ENCODE data around the gene OPCML. TPM values are rescaled to one million over a fixed set of nuclear protein-coding genes. Genes with fewer than 3 reads are reported as not detected.

Gene OPCML
- total and polyA plus RNA-seq, 2 experiments from 2014 or later: 1.2 to 4.4 TPM

- no peak for ATAC-seq
- H3K27me3 Mint-ChIP-seq (ENCODE audit: insufficient read depth, low read depth, poor library complexity): peaks cover 2% of the 10 kb centered on the region
Measured at GRCh38 chr11:133385781-133386180, 146.5 kb downstream of the OPCML start.

More at GRCh38 chr11:133385781-133386180, 146.5 kb downstream of the OPCML start:
- Histone ChIP-seq H3K9me2 (ENCODE audit: insufficient read depth) (no peaks in the 10 kb centered on the region), H3K4me3 (no peak overlapping the region), H4K20me1 (replicated peaks; ENCODE audit: insufficient read depth) (no peaks in the 10 kb centered on the region), H3K27ac (ENCODE audit: low read depth) (no peak overlapping the region), H3K79me2 (replicated peaks; ENCODE audit: insufficient read depth) (no peaks in the 10 kb centered on the region), H3K36me3 (ENCODE audit: insufficient read depth) (no peaks in the 10 kb centered on the region), H3K4me2 (peak overlapping the region; percentile 53), H3F3A (replicated peaks; ENCODE audit: low read depth) (no peaks in the 10 kb centered on the region), H2AFZ (no peak overlapping the region), H3K27me3 (ENCODE audit: insufficient read depth) (no peaks in the 10 kb centered on the region), H3K4me1 (ENCODE audit: insufficient read depth) (peaks cover 17% of the 10 kb centered on the region)
- DNase-seq (ENCODE audit: low spot score): no peak
- TF ChIP-seq, protein P1, sequence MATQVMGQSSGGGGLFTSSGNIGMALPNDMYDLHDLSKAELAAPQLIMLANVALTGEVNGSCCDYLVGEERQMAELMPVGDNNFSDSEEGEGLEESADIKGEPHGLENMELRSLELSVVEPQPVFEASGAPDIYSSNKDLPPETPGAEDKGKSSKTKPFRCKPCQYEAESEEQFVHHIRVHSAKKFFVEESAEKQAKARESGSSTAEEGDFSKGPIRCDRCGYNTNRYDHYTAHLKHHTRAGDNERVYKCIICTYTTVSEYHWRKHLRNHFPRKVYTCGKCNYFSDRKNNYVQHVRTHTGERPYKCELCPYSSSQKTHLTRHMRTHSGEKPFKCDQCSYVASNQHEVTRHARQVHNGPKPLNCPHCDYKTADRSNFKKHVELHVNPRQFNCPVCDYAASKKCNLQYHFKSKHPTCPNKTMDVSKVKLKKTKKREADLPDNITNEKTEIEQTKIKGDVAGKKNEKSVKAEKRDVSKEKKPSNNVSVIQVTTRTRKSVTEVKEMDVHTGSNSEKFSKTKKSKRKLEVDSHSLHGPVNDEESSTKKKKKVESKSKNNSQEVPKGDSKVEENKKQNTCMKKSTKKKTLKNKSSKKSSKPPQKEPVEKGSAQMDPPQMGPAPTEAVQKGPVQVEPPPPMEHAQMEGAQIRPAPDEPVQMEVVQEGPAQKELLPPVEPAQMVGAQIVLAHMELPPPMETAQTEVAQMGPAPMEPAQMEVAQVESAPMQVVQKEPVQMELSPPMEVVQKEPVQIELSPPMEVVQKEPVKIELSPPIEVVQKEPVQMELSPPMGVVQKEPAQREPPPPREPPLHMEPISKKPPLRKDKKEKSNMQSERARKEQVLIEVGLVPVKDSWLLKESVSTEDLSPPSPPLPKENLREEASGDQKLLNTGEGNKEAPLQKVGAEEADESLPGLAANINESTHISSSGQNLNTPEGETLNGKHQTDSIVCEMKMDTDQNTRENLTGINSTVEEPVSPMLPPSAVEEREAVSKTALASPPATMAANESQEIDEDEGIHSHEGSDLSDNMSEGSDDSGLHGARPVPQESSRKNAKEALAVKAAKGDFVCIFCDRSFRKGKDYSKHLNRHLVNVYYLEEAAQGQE (IDR thresholded peaks at IDR 0.05; ENCODE audit: unreplicated experiment): no peak
- TF ChIP-seq ZNF331 (CRISPR knock-in tag; IDR thresholded peaks at IDR 0.05; ENCODE audit: low read depth) (no peak), EZH2 (IDR thresholded peaks at IDR 0.05; ENCODE audit: low read depth, unreplicated experiment) (no peak), CTCF (conservative IDR thresholded peaks at IDR 0.05; ENCODE audit: low read depth in 2 of 2) (no peak), STAT1 (IDR thresholded peaks at IDR 0.05; ENCODE audit: unreplicated experiment) (no peak), JUNB (IDR thresholded peaks at IDR 0.05; ENCODE audit: unreplicated experiment) (no peak), EZH2phosphoT487 (IDR thresholded peaks at IDR 0.05; ENCODE audit: unreplicated experiment) (no peak), ETS1 (IDR thresholded peaks at IDR 0.05) (no peak), POLR2AphosphoS5 (IDR thresholded peaks at IDR 0.05; ENCODE audit: low read depth) (no peak)
- TF ChIP-seq, protein P2, sequence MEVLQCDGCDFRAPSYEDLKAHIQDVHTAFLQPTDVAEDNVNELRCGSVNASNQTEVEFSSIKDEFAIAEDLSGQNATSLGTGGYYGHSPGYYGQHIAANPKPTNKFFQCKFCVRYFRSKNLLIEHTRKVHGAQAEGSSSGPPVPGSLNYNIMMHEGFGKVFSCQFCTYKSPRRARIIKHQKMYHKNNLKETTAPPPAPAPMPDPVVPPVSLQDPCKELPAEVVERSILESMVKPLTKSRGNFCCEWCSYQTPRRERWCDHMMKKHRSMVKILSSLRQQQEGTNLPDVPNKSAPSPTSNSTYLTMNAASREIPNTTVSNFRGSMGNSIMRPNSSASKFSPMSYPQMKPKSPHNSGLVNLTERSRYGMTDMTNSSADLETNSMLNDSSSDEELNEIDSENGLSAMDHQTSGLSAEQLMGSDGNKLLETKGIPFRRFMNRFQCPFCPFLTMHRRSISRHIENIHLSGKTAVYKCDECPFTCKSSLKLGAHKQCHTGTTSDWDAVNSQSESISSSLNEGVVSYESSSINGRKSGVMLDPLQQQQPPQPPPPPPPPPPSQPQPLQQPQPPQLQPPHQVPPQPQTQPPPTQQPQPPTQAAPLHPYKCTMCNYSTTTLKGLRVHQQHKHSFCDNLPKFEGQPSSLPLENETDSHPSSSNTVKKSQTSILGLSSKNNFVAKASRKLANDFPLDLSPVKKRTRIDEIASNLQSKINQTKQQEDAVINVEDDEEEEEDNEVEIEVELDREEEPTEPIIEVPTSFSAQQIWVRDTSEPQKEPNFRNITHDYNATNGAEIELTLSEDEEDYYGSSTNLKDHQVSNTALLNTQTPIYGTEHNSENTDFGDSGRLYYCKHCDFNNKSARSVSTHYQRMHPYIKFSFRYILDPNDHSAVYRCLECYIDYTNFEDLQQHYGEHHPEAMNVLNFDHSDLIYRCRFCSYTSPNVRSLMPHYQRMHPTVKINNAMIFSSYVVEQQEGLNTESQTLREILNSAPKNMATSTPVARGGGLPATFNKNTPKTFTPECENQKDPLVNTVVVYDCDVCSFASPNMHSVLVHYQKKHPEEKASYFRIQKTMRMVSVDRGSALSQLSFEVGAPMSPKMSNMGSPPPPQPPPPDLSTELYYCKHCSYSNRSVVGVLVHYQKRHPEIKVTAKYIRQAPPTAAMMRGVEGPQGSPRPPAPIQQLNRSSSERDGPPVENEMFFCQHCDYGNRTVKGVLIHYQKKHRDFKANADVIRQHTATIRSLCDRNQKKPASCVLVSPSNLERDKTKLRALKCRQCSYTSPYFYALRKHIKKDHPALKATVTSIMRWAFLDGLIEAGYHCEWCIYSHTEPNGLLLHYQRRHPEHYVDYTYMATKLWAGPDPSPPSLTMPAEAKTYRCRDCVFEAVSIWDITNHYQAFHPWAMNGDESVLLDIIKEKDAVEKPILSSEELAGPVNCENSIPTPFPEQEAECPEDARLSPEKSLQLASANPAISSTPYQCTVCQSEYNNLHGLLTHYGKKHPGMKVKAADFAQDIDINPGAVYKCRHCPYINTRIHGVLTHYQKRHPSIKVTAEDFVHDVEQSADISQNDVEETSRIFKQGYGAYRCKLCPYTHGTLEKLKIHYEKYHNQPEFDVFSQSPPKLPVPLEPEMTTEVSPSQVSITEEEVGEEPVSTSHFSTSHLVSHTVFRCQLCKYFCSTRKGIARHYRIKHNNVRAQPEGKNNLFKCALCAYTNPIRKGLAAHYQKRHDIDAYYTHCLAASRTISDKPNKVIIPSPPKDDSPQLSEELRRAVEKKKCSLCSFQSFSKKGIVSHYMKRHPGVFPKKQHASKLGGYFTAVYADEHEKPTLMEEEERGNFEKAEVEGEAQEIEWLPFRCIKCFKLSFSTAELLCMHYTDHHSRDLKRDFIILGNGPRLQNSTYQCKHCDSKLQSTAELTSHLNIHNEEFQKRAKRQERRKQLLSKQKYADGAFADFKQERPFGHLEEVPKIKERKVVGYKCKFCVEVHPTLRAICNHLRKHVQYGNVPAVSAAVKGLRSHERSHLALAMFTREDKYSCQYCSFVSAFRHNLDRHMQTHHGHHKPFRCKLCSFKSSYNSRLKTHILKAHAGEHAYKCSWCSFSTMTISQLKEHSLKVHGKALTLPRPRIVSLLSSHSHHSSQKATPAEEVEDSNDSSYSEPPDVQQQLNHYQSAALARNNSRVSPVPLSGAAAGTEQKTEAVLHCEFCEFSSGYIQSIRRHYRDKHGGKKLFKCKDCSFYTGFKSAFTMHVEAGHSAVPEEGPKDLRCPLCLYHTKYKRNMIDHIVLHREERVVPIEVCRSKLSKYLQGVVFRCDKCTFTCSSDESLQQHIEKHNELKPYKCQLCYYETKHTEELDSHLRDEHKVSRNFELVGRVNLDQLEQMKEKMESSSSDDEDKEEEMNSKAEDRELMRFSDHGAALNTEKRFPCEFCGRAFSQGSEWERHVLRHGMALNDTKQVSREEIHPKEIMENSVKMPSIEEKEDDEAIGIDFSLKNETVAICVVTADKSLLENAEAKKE (CRISPR knock-in tag; IDR thresholded peaks at IDR 0.05): no peak
- no peaks in the 10 kb centered on the region for H3K36me3 Mint-ChIP-seq (ENCODE audit: low read depth)
- H3K4me3 Mint-ChIP-seq: no peak overlapping the region
- H3K9me3 Mint-ChIP-seq: no peaks in the 10 kb centered on the region; the same call in 2 of the 3 replicates
- no peak overlapping the region for H3K27ac Mint-ChIP-seq
- peaks cover 15% of the 10 kb centered on the region for H3K4me1 Mint-ChIP-seq

Measured in GM23338 (cell line).